ENCODE data around the gene SPOCK1.

DNA sequence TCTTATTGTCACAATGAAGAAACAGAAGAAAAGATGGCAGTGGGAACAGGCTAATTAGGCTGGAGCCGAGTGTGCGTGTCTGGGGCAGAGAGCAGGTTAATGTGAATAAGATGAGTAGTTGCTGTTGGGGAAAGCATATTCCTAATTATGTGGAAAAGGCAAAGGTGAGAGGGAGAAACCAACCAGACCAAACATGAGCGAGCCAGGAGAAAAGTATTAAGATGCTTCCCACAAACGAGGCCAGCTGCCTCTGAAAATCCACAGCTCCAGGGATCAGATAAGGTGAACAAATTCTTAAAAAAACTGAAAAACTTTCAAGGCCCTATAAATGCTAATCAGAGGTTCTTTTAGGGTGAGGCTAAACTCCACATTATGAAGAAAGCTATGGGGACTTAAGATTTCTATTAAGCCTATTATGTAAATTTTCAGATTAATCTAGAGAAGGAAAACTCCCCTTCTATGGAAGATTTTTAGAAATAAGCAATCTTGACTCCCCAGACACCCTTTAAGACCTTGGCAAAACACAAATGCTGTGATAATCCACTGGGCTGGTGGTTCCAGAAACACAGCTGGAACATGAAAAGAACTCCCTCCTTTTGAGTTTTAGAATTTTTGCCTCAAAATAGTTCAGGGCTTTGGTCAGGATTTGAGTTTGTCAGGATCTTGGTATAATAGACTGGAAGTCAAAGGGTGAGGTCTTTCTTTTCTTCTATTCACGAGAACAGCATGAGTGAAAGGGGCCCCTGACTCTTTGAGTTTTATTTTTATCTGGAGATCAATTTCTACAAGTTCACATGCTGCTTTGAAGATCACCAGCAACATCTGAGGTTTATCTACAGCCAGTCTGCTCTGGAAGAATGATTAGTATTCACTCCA, 238.1 kb downstream of the SPOCK1 start:
- no peak for TF ChIP-seq GATA2 (IDR thresholded peaks at IDR 0.05; ENCODE audit: low read depth, low read length)
- TF ChIP-seq GATA3 (IDR thresholded peaks at IDR 0.05; ENCODE audit: low read depth, low read length): no peak

All from SH-SY5Y (cell line).